Endothelial cell (in vitro differentiated cells): ENCODE data around the gene ZNF595. TPM values are rescaled to one million over a fixed set of nuclear protein-coding genes. Genes with fewer than 3 reads are reported as not detected.
A peak's percentile ranks its signal among the peaks of the same experiment; 100 is the strongest.
"Not testable (repeated sequence)": the region's sequence is repeated elsewhere in the genome, so short reads cannot be mapped to it uniquely, and the experiment has no call there.

Experiments
- DNase-seq: peaks from one replicate; pipeline ENCODE4 v3.0.0; 2021; ENCODE audit warnings: low spot score
- H3K27ac Mint-ChIP-seq: one replicate; pipeline ENCODE4 v1.8.0; 2021; ENCODE audit warnings: mixed read lengths, inconsistent platforms; ENCODE audit not compliant: unreplicated experiment
- H3K27me3 Mint-ChIP-seq: one replicate; pipeline ENCODE4 v1.8.0; 2021; ENCODE audit warnings: mild to moderate bottlenecking, moderate library complexity, mixed read lengths, inconsistent platforms; ENCODE audit not compliant: unreplicated experiment
- H3K36me3 Mint-ChIP-seq: one replicate; pipeline ENCODE4 v1.8.0; 2021; ENCODE audit warnings: mild to moderate bottlenecking, low read depth, mixed read lengths, inconsistent platforms; ENCODE audit not compliant: unreplicated experiment
- H3K4me1 Mint-ChIP-seq: one replicate; pipeline ENCODE4 v1.8.0; 2021; ENCODE audit warnings: mild to moderate bottlenecking, mixed read lengths, inconsistent platforms; ENCODE audit not compliant: unreplicated experiment
- H3K4me3 Mint-ChIP-seq: one replicate; pipeline ENCODE4 v1.8.0; 2021; ENCODE audit warnings: mild to moderate bottlenecking, mixed read lengths, inconsistent platforms; ENCODE audit not compliant: unreplicated experiment
- H3K9me3 Mint-ChIP-seq: one replicate; pipeline ENCODE4 v1.8.0; 2021; ENCODE audit warnings: mixed read lengths, inconsistent platforms; ENCODE audit not compliant: unreplicated experiment
- CTCF ChIP-seq: fragments of 200-600 bp; sonication (generic); IDR thresholded peaks from one replicate; pipeline ENCODE4 v1.5.0; 2021; ENCODE audit warnings: antibody characterized with exemption; ENCODE audit not compliant: unreplicated experiment
- total RNA-seq: library from RNA; stranded (reverse); fragmentation: NEBNext Ultra II Directional; extraction: Animal tissue kit (Norgen Biotek cat#: 25700); gene quantifications from one replicate; pipeline ENCODE4 v1.2.1, GENCODE V29; 2021; ENCODE audit not compliant: unreplicated experiment

The ZNF595 gene
- total RNA-seq, 1 donor from 2014 or later = 24.9 TPM

- Mint-ChIP-seq H3K27me3 (peaks cover 2% of the 10 kb centered on the region), H3K4me3 (no peak overlapping the region), H3K4me1 (peaks cover 20% of the 10 kb centered on the region), H3K36me3 (peaks cover 5% of the 10 kb centered on the region), H3K27ac (no peak overlapping the region), H3K9me3 (peaks cover 5% of the 10 kb centered on the region)
- no peak for TF ChIP-seq CTCF
- no peak for DNase-seq
Observed at GRCh38 chr4:120616-121015, 67.5 kb downstream of the ZNF595 start.

- Mint-ChIP-seq H3K27me3 (peaks cover 2% of the 10 kb centered on the region), H3K9me3 (peaks cover 5% of the 10 kb centered on the region), H3K4me1 (peaks cover 24% of the 10 kb centered on the region), H3K4me3 (peak overlapping the region; percentile 83), H3K27ac (peak overlapping the region; percentile 78), H3K36me3 (peaks cover 10% of the 10 kb centered on the region)
- TF ChIP-seq CTCF = no peak
- DNase-seq = no peak
Observed at GRCh38 chr4:121408-122084, 68.4 kb downstream of the ZNF595 start.

- Mint-ChIP-seq H3K27ac (peak overlapping the region; percentile 95), H3K4me1 (peaks cover 24% of the 10 kb centered on the region), H3K36me3 (peaks cover 24% of the 10 kb centered on the region), H3K4me3 (peak overlapping the region; percentile 99)
- not testable (repeated sequence) for DNase-seq, H3K27me3 Mint-ChIP-seq, H3K9me3 Mint-ChIP-seq
Observed at GRCh38 chr4:123922-124274, 70.8 kb downstream of the ZNF595 start.

- H3K4me3 Mint-ChIP-seq = peak within 1 kb of the TSS; percentile 99
- peaks cover 2% of the 10 kb centered on the region for H3K27me3 Mint-ChIP-seq
- H3K36me3 Mint-ChIP-seq = peaks cover 24% of the 10 kb centered on the region
- H3K9me3 Mint-ChIP-seq = peaks cover 5% of the 10 kb centered on the region
- H3K27ac Mint-ChIP-seq = peak within 1 kb of the TSS; percentile 95
- no peak for TF ChIP-seq CTCF
- peaks cover 24% of the 10 kb centered on the region for H3K4me1 Mint-ChIP-seq
- DNase-seq = peak; percentile 92
Observed at GRCh38 chr4:124275-125081, 71.4 kb downstream of the ZNF595 start, which contains the start of gene ZNF718. Gene ZNF718, plus strand, starts transcription at chr4:124501. Its CDS starts 170 bp downstream, at chr4:124671.

GRCh38 chr4:125091-125771, 72.1 kb downstream of the ZNF595 start:
- peak overlapping the region; percentile 33 for H3K27ac Mint-ChIP-seq
- peak overlapping the region; percentile 99 for H3K4me3 Mint-ChIP-seq
- H3K9me3 Mint-ChIP-seq = peaks cover 5% of the 10 kb centered on the region
- DNase-seq = peak; percentile 67
- H3K27me3 Mint-ChIP-seq = peaks cover 2% of the 10 kb centered on the region
- H3K36me3 Mint-ChIP-seq = peaks cover 32% of the 10 kb centered on the region
- H3K4me1 Mint-ChIP-seq = peaks cover 24% of the 10 kb centered on the region
- TF ChIP-seq CTCF = no peak
